ENCODE data around the gene ERCC8. TPM values are rescaled to one million over a fixed set of nuclear protein-coding genes. Genes with fewer than 3 reads are reported as not detected.

Gene ERCC8
- total and polyA plus RNA-seq, 10 of the 15 experiments (the other 5 are each of a cell fraction or from before 2014, with no cell fraction given) = 10.4 to 31.2 (median 16.4) TPM

GRCh38 chr5:60843936-60844905, 100.6 kb downstream of the ERCC8 start, which contains the start of gene ELOVL7 (continued):
- TF ChIP-seq HDAC6 (IDR thresholded peaks at IDR 0.05; ENCODE audit: unreplicated experiment) = peak; percentile 87
- no peak for TF ChIP-seq PML (IDR thresholded peaks at IDR 0.05; ENCODE audit: low read length)
- TF ChIP-seq GATAD2B (conservative IDR thresholded peaks at IDR 0.05; ENCODE audit: low read depth) = 0 out of 2 replicates have a peak, but pooled peaks have one; percentile 51
- TF ChIP-seq REST (IDR thresholded peaks at IDR 0.05; ENCODE audit: low read depth, low read length) = no peak
- peak; percentile 26; the same call in 1 of the 2 replicates for TF ChIP-seq RAD21 (IDR thresholded peaks at IDR 0.05; ENCODE audit: insufficient read depth, low read depth, low read length)
- no peak for TF ChIP-seq STAT1 (conservative IDR thresholded peaks at IDR 0.05)
- TF ChIP-seq YY1 (IDR thresholded peaks at IDR 0.05; ENCODE audit: low read depth, low read length) = 0 out of 2 replicates have a peak, but pooled peaks have one; percentile 30
